Measurements from ENCODE around the gene SPART. TPM values are rescaled to one million over a fixed set of nuclear protein-coding genes. Genes with fewer than 3 reads are reported as not detected.
A peak's percentile ranks its signal among the peaks of the same experiment; 100 is the strongest.

SPART gene
- total RNA-seq, 1 donor from 2014 or later = 25.3 TPM

DNA sequence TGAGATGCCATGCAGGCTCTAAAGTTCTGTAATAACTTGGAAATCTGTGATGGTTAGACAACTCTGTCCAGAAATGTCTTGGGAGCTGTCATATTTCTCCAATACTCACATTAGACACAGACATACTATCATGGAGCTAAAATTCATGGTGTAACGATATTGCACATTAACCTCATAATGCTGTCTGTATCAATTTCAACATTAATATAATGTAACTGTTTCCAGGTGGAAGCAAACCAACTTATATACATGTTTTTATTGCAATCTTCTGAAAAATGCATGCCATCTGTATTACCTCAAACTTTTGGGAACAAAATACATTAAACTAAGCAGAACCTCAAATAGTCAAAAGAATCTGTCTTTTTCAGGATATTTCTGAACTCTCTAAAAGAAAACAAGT lies 14.7 kb upstream of the SPART start:
- H3K36me3 Mint-ChIP-seq (ENCODE audit: low read depth) = no peaks in the 10 kb centered on the region
- no peaks in the 10 kb centered on the region for H3K9me3 Mint-ChIP-seq
- no peaks in the 10 kb centered on the region for H3K4me1 Mint-ChIP-seq
- no peak for DNase-seq
- no peak overlapping the region for H3K27ac Mint-ChIP-seq
- peaks cover 17% of the 10 kb centered on the region for H3K27me3 Mint-ChIP-seq
- intact Hi-C loops (cut with micrococcal nuclease) = no loop called here
- no peak overlapping the region for H3K4me3 Mint-ChIP-seq

DNA sequence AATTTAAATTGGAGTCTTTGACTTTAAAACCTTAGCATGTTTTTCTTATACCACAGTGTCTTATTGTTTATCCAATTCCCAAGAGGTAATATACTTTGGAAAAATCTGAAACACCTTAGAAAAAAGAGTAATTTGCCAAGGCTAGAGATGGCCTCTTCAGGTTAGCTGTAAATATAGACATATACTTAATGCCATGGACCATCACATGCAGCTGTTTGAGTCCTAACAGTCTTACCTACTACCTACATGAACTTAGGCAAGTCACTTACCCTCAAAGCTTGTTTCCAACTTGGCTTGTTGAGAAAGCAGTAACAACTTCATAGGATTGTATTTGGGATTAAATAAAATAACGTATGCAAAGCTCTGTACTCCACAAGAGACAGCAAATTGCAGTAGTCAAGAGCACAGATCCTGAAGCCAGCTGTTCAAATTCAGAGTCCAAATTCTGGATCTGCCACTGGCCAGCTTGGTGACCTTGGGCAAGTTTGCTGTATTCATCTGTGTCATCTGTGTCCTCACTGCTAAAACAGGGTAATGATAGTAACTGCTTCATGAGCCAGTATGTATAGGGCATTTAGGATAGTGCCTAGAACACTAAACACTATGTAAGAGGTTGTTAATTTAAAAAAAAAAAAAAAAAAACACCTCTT lies 13.2 kb upstream of the SPART start:
- H3K4me3 Mint-ChIP-seq = no peak overlapping the region
- H3K4me1 Mint-ChIP-seq = peaks cover 3% of the 10 kb centered on the region
- no peak for DNase-seq
- no peak overlapping the region for H3K27ac Mint-ChIP-seq
- H3K9me3 Mint-ChIP-seq = no peaks in the 10 kb centered on the region
- H3K36me3 Mint-ChIP-seq (ENCODE audit: low read depth) = no peaks in the 10 kb centered on the region
- peaks cover 15% of the 10 kb centered on the region for H3K27me3 Mint-ChIP-seq
- intact Hi-C loops (cut with micrococcal nuclease) = no loop called here

DNA sequence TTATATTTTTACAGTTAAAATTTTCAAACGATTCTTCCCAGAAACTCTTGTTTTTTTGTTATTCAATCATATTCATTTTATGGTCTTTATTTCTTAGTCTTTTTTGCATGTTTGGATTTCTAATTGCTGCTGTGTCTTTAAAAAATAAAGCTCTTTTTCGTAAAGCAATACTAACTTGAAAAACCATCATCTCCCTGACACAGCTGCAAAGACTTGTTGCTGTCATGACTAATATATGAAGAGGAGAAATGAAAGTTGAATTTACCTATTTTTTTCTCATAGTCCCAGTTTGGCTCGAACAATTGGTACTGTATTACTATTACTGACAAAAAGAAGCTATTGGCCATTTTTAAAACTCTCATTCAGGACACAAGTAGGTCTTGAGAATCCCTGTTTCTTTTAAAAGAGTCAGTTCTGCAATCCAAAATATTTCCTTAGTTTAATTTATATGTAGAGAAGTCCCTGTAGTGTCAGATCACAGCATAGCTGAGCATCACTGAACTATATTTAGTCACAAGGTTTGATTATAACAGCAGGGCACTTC lies 12.1 kb upstream of the SPART start:
- Mint-ChIP-seq H3K4me3 (no peak overlapping the region), H3K27ac (no peak overlapping the region), H3K9me3 (no peaks in the 10 kb centered on the region), H3K27me3 (peaks cover 13% of the 10 kb centered on the region), H3K36me3 (ENCODE audit: low read depth) (no peaks in the 10 kb centered on the region), H3K4me1 (peaks cover 3% of the 10 kb centered on the region)
- no peak for DNase-seq
- intact Hi-C loops (cut with micrococcal nuclease) = no loop called here

DNA sequence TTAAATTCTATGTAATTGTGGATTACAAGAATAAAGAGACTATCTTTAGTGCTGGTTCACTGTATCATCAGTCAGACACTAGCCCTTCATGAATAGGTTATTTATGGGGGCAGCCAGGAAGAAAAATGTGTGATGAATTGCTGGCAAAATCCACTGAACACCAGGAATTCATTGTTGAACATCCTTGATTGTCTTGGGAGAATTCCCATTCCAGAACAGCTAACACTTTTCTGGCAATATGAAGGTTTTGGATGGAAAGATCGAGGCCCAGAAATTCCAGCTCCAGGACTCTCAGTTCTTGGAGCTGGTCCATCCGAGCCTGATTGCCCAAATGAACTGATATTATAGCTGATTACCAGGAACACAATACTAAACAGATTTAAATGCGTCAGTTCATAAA lies 11.5 kb upstream of the SPART start:
- no peak overlapping the region for H3K4me3 Mint-ChIP-seq
- no peaks in the 10 kb centered on the region for H3K36me3 Mint-ChIP-seq (ENCODE audit: low read depth)
- peaks cover 3% of the 10 kb centered on the region for H3K4me1 Mint-ChIP-seq
- H3K27me3 Mint-ChIP-seq = peaks cover 13% of the 10 kb centered on the region
- H3K27ac Mint-ChIP-seq = no peak overlapping the region
- intact Hi-C loops (cut with micrococcal nuclease) = no loop called here
- DNase-seq = no peak
- no peaks in the 10 kb centered on the region for H3K9me3 Mint-ChIP-seq

DNA sequence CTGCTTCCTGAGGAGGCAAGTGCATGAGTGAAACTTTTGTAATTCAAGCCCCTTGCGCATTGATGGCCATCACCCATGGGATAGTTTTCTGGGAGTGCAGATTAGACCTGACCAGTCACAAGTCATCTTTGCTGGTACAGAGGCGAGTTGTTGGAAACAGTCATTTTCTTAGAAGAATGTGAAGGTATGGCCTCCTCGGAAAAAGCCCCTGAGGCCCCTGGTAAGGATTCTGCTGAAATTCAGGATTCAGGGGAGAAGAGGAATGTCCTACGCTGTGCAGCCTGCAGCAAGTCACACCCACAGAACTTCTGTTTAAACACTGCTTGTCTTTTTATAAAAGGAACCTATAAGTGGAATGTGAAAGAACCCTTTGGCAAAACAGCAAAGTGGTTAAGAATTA lies 11.0 kb upstream of the SPART start:
- intact Hi-C loops (cut with micrococcal nuclease) = no loop called here
- no peak overlapping the region for H3K27ac Mint-ChIP-seq
- H3K9me3 Mint-ChIP-seq = no peaks in the 10 kb centered on the region
- no peaks in the 10 kb centered on the region for H3K36me3 Mint-ChIP-seq (ENCODE audit: low read depth)
- peaks cover 11% of the 10 kb centered on the region for H3K27me3 Mint-ChIP-seq
- H3K4me3 Mint-ChIP-seq = no peak overlapping the region
- H3K4me1 Mint-ChIP-seq = peaks cover 3% of the 10 kb centered on the region
- no peak for DNase-seq

DNA sequence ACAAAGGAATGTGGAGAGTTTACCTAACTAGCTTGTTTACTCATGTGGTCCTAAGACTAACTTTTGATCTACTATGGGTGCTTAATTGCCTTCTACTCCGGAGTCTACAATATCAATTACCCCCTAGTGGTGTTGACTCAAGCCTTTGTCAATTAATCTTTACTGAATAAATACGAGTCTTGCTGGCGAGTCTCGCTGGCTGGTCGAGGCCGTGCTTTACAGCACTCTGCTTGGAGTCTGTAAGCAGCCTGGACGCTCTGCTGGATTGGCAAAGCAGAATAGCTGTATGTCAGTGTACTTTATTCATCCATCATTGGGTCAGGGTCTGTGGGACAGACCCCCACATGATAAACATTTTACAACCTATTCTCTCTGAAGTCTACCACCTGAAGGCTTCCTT lies 9.9 kb upstream of the SPART start:
- intact Hi-C loops (cut with micrococcal nuclease) = no loop called here
- no peaks in the 10 kb centered on the region for H3K36me3 Mint-ChIP-seq (ENCODE audit: low read depth)
- H3K4me1 Mint-ChIP-seq = peaks cover 3% of the 10 kb centered on the region
- peaks cover 13% of the 10 kb centered on the region for H3K27me3 Mint-ChIP-seq
- DNase-seq = no peak
- H3K4me3 Mint-ChIP-seq = no peak overlapping the region
- H3K27ac Mint-ChIP-seq = no peak overlapping the region
- H3K9me3 Mint-ChIP-seq = no peaks in the 10 kb centered on the region

DNA sequence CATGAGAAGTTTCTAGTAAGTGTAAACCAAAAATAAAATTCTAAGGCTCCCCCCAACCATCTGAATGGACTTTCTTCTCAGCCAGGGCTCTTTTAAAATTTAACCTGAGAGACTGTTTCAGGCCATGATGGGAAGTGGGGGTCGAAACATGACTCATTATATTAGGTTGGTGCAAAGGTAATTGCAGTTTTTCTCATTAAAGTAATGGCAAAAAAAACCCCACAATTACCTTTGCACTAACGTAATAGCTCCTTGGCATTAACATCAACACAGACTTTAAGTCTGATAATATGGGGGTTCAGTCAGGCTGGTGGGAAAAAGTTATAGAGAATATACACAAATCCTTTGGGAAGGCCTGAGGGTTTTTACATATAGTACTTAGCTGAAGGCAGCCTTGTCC lies 9.4 kb upstream of the SPART start:
- no peaks in the 10 kb centered on the region for H3K36me3 Mint-ChIP-seq (ENCODE audit: low read depth)
- H3K4me3 Mint-ChIP-seq = no peak overlapping the region
- intact Hi-C loops (cut with micrococcal nuclease) = no loop called here
- H3K27ac Mint-ChIP-seq = no peak overlapping the region
- no peak for DNase-seq
- H3K27me3 Mint-ChIP-seq = peaks cover 13% of the 10 kb centered on the region
- no peaks in the 10 kb centered on the region for H3K9me3 Mint-ChIP-seq
- H3K4me1 Mint-ChIP-seq = peaks cover 3% of the 10 kb centered on the region

DNA sequence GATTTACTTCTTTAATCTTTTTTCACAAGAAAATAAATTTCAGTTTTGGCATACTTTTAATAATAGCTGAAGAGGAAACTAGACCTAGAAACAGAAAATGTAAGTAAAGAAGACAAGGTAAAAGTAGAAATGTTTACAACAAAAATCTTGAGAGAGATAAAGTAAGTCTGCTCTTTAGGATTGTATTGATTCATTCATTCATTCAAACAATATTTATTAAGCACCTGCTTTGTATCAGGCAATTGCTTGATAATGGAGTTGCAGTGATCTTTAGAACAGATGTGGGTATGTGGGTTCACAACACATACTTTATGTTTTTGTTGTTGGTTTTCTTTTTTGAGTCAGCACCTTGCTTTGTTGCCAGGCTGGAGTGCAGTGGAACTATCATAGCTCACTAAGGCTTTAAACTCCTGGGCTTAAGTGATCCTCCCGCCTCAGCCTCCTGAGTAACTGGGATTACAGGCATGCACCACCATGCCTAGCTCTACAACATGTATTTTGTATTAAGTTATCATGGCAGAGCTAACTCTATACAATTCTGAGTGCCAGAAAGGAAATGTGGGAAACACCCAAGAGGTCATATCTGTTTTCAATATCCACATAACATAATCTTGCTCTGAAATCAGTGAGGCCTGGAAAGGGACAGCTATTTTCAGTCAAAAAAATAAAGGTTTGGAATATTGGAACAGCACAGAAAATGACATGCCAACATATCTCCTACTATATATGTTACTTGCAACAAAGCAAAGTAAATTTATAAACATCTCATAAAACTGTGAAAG lies 8.8 kb upstream of the SPART start:
- intact Hi-C loops (cut with micrococcal nuclease) = no loop called here
- H3K36me3 Mint-ChIP-seq (ENCODE audit: low read depth) = no peaks in the 10 kb centered on the region
- H3K27me3 Mint-ChIP-seq = peaks cover 13% of the 10 kb centered on the region
- H3K4me1 Mint-ChIP-seq = peaks cover 3% of the 10 kb centered on the region
- H3K27ac Mint-ChIP-seq = no peak overlapping the region
- no peaks in the 10 kb centered on the region for H3K9me3 Mint-ChIP-seq
- no peak overlapping the region for H3K4me3 Mint-ChIP-seq
- DNase-seq = no peak

DNA sequence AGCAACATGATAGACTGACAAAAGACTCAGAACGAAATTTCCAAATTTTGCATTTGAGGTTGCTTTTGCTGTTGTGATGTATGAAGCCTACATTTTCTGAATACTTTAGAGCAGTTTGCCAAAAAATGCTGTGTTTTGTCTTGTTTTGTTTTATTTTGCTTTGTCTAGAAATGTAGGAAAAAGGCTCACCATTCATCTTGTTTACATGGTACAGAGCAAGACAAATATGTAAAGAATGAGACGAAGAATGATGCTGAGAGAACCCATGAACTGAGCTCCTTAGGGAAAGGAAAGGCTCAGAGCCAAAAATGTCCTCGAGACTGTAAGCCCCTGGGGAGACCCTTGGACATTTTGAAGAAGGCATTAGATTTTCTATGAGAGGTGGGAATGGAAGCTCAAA lies 6.8 kb upstream of the SPART start:
- Mint-ChIP-seq H3K36me3 (ENCODE audit: low read depth) (no peaks in the 10 kb centered on the region), H3K27me3 (peaks cover 11% of the 10 kb centered on the region), H3K4me3 (no peak overlapping the region), H3K4me1 (peaks cover 3% of the 10 kb centered on the region), H3K27ac (no peak overlapping the region), H3K9me3 (no peaks in the 10 kb centered on the region)
- intact Hi-C loops (cut with micrococcal nuclease) = loop anchor here (2.0 kb wide), 1 partner anchor 630 kb away; no protein-coding TSS in a partner anchor
- DNase-seq = no peak

DNA sequence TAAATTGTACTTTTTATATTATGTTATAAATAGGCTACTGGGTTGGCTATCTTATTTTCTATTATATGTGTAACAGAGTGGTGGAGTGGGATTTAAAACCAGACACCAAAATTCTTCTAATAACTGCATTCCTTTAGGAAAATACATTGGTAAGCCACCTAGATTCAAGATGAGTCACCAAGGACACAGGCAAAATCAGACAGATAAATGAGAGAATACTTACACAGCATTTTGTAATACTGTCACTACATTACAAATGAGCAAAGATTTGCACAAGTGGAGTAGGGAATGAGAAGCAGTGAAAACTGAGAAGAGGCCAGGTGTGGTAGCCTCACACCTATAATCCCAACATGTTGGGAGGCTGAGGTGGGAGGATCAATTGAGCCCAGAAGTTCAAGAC lies 6.2 kb upstream of the SPART start:
- H3K4me1 Mint-ChIP-seq = peaks cover 3% of the 10 kb centered on the region
- intact Hi-C loops (cut with micrococcal nuclease) = loop anchor here (2.0 kb wide), 1 partner anchor 630 kb away; no protein-coding TSS in a partner anchor
- H3K27me3 Mint-ChIP-seq = peaks cover 9% of the 10 kb centered on the region
- no peaks in the 10 kb centered on the region for H3K36me3 Mint-ChIP-seq (ENCODE audit: low read depth)
- H3K9me3 Mint-ChIP-seq = no peaks in the 10 kb centered on the region
- H3K27ac Mint-ChIP-seq = no peak overlapping the region
- no peak overlapping the region for H3K4me3 Mint-ChIP-seq
- DNase-seq = no peak

- H3K27ac Mint-ChIP-seq = no peak overlapping the region
- H3K4me1 Mint-ChIP-seq = peaks cover 16% of the 10 kb centered on the region
- intact Hi-C loops (cut with micrococcal nuclease) = loop anchor here (2.0 to 5.0 kb wide), 4 partner anchors 85 to 2000 kb away; partner anchors contain the start of genes ALG5, CCNA1, SUPT20H and UFM1
- H3K4me3 Mint-ChIP-seq = no peak overlapping the region
- DNase-seq = no peak
- peaks cover 6% of the 10 kb centered on the region for H3K27me3 Mint-ChIP-seq
- no peaks in the 10 kb centered on the region for H3K9me3 Mint-ChIP-seq
- peaks cover 3% of the 10 kb centered on the region for H3K36me3 Mint-ChIP-seq (ENCODE audit: low read depth)
Observed at GRCh38 chr13:36347531-36348210, 1.5 kb upstream of the SPART start.

- H3K4me3 Mint-ChIP-seq = peak overlapping the region; percentile 92
- H3K4me1 Mint-ChIP-seq = peaks cover 18% of the 10 kb centered on the region
- no peaks in the 10 kb centered on the region for H3K9me3 Mint-ChIP-seq
Observed at GRCh38 chr13:36345438-36346221, 564 bp downstream of the SPART start.

DNA sequence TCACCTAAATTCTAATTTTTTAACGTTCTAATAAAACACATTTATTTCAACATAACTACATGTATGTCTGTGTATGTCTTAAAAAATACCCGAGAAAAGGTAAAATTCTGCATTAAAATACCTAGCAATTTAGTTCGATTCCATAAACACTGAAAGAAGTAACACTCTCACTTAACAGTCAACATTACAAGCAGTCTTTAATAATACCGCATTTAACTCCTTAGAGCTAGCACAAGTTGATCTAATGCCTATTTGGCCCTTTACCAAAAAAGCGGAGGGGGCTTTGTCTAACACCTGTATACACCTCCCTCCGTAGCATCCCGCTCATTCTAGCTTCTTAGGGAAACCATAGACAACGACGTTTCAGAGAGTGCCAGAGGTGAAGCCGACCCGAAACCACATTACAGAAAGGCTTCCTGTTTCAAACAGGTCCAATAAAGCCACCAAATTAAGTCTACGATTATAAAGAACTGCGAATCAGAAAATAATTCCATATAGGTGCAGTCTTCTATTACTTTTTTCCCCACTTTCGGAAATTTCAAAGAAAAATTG lies 1.2 kb downstream of the SPART start:
- peaks cover 4% of the 10 kb centered on the region for H3K36me3 Mint-ChIP-seq (ENCODE audit: low read depth)
- H3K9me3 Mint-ChIP-seq = no peaks in the 10 kb centered on the region
- intact Hi-C loops (cut with micrococcal nuclease) = loop anchor here (1.0 to 5.0 kb wide), 3 partner anchors 47 to 2002 kb away; partner anchors contain the start of genes CCNA1 and UFM1
- H3K4me3 Mint-ChIP-seq = peak overlapping the region; percentile 92
- H3K27me3 Mint-ChIP-seq = no peaks in the 10 kb centered on the region
- H3K4me1 Mint-ChIP-seq = peaks cover 18% of the 10 kb centered on the region
- DNase-seq = peak; percentile 76
- peak overlapping the region; percentile 92 for H3K27ac Mint-ChIP-seq

More at GRCh38 chr13:36345438-36346221, 564 bp downstream of the SPART start:
- peaks cover 4% of the 10 kb centered on the region for H3K36me3 Mint-ChIP-seq (ENCODE audit: low read depth)
- DNase-seq = peak; percentile 81
- intact Hi-C loops (cut with micrococcal nuclease) = loop anchor here (1.0 to 5.0 kb wide), 8 partner anchors 47 to 2002 kb away; partner anchors contain the start of genes ALG5, CCNA1, RFXAP and SUPT20H
- H3K27ac Mint-ChIP-seq = peak overlapping the region; percentile 92
- peaks cover 3% of the 10 kb centered on the region for H3K27me3 Mint-ChIP-seq
